Activated naive CD8-positive, alpha-beta T cell treated with anti-CD3 and anti-CD28 coated beads, Interleukin-2, amount 50 U/mL, for 24 hours (primary cell): ENCODE results near the gene JADE1.

Source experiments
- ATAC-seq: fragments of 150-1000 bp; cut with Tn5 transposase; one replicate; pipeline ENCODE4 v1.10.0; 2021
- DNase-seq: peaks from one replicate; pipeline ENCODE4 v3.0.0; 2021
- H3K27ac Mint-ChIP-seq: one replicate; pipeline ENCODE4 v1.8.0; 2021; ENCODE audit warnings: mild to moderate bottlenecking, mixed read lengths
- H3K27me3 Mint-ChIP-seq: one replicate; pipeline ENCODE4 v1.8.0; 2021; ENCODE audit warnings: mixed read lengths
- H3K36me3 Mint-ChIP-seq: one replicate; pipeline ENCODE4 v1.8.0; 2021; ENCODE audit warnings: low read depth, mixed read lengths
- H3K4me1 Mint-ChIP-seq: one replicate; pipeline ENCODE4 v1.8.0; 2021; ENCODE audit warnings: mixed read lengths
- H3K4me3 Mint-ChIP-seq: one replicate; pipeline ENCODE4 v1.8.0; 2021; ENCODE audit warnings: mild to moderate bottlenecking, moderate library complexity, mixed read lengths
- H3K9me3 Mint-ChIP-seq: one replicate; pipeline ENCODE4 v1.8.0; 2021; ENCODE audit warnings: mixed read lengths

The JADE1 gene

DNA sequence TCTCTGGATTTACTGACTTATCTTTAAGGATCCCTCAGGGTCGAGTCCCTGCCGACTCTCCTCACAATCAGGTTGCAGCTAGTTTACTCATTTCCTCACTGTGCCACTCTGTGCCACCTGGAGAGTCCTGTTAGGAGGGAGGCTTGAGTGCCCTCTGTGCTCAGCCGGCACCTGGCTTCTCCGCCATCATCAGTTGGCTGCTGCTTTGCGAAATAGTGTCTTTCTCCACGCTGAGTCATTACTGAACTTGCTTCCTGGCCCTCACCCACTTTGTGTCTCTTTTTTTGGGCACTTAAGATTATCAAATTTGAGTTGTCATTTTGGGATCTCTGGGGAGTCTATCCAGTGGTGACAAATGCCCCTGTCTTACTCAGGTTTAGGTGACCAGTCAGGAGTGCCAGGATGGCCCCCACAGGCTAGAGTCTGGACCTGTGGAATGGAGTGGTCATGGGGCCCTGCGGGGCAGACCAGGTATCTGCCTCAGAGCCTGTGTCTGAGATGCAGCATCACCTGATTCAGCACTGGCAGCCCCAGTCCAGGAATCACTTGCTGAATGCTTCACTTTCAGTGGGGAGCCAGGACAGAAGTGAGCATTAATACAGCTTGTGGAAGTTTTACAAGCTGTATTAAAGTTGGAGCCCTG is 37.7 kb downstream of the JADE1 start:
- Mint-ChIP-seq H3K27me3 (no peaks in the 10 kb centered on the region), H3K4me3 (no peak overlapping the region), H3K4me1 (no peaks in the 10 kb centered on the region), H3K9me3 (no peaks in the 10 kb centered on the region), H3K27ac (peak overlapping the region; percentile 44), H3K36me3 (peaks cover 63% of the 10 kb centered on the region)
- ATAC-seq (peak; percentile 13), DNase-seq (no peak)

DNA sequence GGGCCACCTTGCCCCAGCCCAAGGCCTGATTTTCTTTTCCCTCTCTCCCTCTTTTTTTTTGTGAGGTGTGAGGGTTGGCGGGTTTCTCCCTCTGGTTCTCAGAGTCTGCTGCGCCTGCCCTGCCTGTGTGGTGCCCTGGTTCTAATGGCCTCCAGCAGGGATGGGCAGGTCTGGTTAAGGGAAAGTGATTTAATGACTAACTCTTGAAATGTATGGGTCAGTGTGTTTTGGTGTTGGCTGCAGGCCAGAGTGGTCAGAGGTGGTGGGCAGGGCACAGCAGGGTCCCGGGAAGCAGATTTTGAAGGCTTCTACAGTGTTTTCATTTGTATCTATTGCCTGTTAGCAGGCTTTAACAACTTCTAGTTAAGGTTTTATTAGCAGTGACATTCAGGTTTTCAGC is 39.0 kb downstream of the JADE1 start:
- Mint-ChIP-seq H3K4me1 (peaks cover 1% of the 10 kb centered on the region), H3K27me3 (no peaks in the 10 kb centered on the region), H3K4me3 (no peak overlapping the region), H3K9me3 (no peaks in the 10 kb centered on the region), H3K27ac (peak overlapping the region; percentile 40), H3K36me3 (peaks cover 70% of the 10 kb centered on the region)
- DNase-seq (no peak), ATAC-seq (no peak)

GRCh38 chr4:128850252-128850651 is 40.8 kb downstream of the JADE1 start:
- Mint-ChIP-seq H3K4me3 (no peak overlapping the region), H3K36me3 (peaks cover 69% of the 10 kb centered on the region), H3K4me1 (peaks cover 17% of the 10 kb centered on the region), H3K27ac (no peak overlapping the region), H3K9me3 (no peaks in the 10 kb centered on the region), H3K27me3 (no peaks in the 10 kb centered on the region)
- DNase-seq (no peak), ATAC-seq (no peak)

GRCh38 chr4:128853741-128854140 is 44.2 kb downstream of the JADE1 start:
- H3K4me3 Mint-ChIP-seq, result no peak overlapping the region

GRCh38 chr4:128854433-128854832 is 44.9 kb downstream of the JADE1 start:
- Mint-ChIP-seq H3K9me3 (no peaks in the 10 kb centered on the region), H3K27me3 (no peaks in the 10 kb centered on the region), H3K4me1 (peaks cover 21% of the 10 kb centered on the region), H3K27ac (peak overlapping the region; percentile 71), H3K36me3 (peaks cover 72% of the 10 kb centered on the region), H3K4me3 (no peak overlapping the region)
- ATAC-seq, result peak; percentile 90
- no peak for DNase-seq

More at GRCh38 chr4:128853741-128854140, 44.2 kb downstream of the JADE1 start:
- peaks cover 70% of the 10 kb centered on the region for H3K36me3 Mint-ChIP-seq
- no peak for DNase-seq
- peak overlapping the region; percentile 71 for H3K27ac Mint-ChIP-seq
- H3K9me3 Mint-ChIP-seq, result no peaks in the 10 kb centered on the region
- H3K4me1 Mint-ChIP-seq, result peaks cover 17% of the 10 kb centered on the region
- ATAC-seq, result no peak
- H3K27me3 Mint-ChIP-seq, result no peaks in the 10 kb centered on the region

DNA sequence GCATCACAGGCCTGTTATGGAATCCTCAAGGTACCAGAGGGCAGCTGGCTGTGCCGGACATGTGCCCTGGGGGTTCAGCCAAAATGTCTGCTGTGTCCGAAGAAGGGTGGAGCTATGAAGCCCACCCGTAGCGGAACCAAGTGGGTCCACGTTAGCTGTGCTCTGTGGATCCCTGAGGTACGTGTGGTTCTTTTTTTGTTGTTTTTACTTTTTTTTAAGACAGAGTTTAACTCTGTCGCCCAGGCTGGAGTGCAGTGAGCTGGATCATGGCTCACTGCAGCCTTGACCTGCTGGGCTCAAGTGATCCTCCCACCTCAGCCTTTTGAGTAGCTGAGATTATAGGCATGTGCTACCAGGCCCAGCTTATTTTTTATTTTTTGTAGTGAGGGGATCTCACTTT is 46.1 kb downstream of the JADE1 start:
- Mint-ChIP-seq H3K27ac (no peak overlapping the region), H3K4me3 (no peak overlapping the region), H3K9me3 (no peaks in the 10 kb centered on the region), H3K4me1 (peaks cover 29% of the 10 kb centered on the region), H3K27me3 (no peaks in the 10 kb centered on the region), H3K36me3 (peaks cover 74% of the 10 kb centered on the region)
- ATAC-seq (no peak), DNase-seq (no peak)

- H3K27me3 Mint-ChIP-seq, result no peaks in the 10 kb centered on the region
- peaks cover 74% of the 10 kb centered on the region for H3K36me3 Mint-ChIP-seq
- peaks cover 35% of the 10 kb centered on the region for H3K4me1 Mint-ChIP-seq
- no peak overlapping the region for H3K27ac Mint-ChIP-seq
- no peak for DNase-seq
- no peak for ATAC-seq
- H3K4me3 Mint-ChIP-seq, result no peak overlapping the region
- no peaks in the 10 kb centered on the region for H3K9me3 Mint-ChIP-seq
Measured at GRCh38 chr4:128856246-128856645, 46.7 kb downstream of the JADE1 start.

- H3K27me3 Mint-ChIP-seq, result no peaks in the 10 kb centered on the region
- H3K27ac Mint-ChIP-seq, result no peak overlapping the region
- H3K9me3 Mint-ChIP-seq, result no peaks in the 10 kb centered on the region
- DNase-seq, result no peak
- peaks cover 64% of the 10 kb centered on the region for H3K36me3 Mint-ChIP-seq
- no peak overlapping the region for H3K4me3 Mint-ChIP-seq
- no peak for ATAC-seq
- H3K4me1 Mint-ChIP-seq, result peaks cover 49% of the 10 kb centered on the region
Measured at GRCh38 chr4:128858879-128859671, 49.6 kb downstream of the JADE1 start.

DNA sequence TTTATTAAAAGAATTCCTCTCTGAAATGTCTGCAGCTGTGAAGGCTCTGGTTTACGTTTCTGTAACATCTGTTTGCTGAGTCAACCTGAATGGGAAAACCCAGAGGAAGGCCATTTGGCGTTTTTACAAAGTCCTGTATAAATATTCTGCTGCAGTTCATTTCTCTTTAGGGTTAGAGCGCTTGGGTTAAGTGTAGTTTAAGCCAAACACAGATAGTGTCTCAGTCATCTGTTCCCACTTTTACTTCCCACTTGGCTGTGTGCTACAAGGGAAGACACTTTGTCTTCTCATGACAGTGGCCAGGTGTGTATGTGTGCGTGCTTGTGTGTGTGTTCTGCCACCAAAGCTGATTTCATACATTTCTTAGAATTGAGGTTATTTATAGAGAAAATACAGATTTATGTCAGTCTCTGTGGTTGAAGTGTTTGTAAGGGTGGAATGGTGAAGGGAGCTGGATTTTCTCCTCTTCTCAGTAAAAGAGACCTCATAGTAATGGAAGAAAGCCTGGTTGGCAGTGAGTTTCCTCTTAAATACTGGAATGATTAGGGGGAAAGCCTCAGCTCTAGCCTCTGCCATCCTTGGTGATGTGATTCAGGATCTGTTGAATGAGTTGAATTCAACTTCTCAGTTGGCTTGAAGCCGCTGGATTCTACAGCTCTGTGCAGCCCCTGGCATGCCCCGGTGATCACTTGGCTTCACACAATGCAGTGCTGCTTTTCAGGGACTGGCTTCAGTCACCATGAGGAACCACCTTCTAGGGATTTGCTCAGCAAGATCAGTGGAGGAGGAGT is 50.6 kb downstream of the JADE1 start:
- no peak overlapping the region for H3K4me3 Mint-ChIP-seq
- H3K27me3 Mint-ChIP-seq, result no peaks in the 10 kb centered on the region
- no peaks in the 10 kb centered on the region for H3K9me3 Mint-ChIP-seq
- peak overlapping the region; percentile 9 for H3K27ac Mint-ChIP-seq
- no peak for ATAC-seq
- H3K4me1 Mint-ChIP-seq, result peaks cover 40% of the 10 kb centered on the region
- H3K36me3 Mint-ChIP-seq, result peaks cover 63% of the 10 kb centered on the region
- no peak for DNase-seq

DNA sequence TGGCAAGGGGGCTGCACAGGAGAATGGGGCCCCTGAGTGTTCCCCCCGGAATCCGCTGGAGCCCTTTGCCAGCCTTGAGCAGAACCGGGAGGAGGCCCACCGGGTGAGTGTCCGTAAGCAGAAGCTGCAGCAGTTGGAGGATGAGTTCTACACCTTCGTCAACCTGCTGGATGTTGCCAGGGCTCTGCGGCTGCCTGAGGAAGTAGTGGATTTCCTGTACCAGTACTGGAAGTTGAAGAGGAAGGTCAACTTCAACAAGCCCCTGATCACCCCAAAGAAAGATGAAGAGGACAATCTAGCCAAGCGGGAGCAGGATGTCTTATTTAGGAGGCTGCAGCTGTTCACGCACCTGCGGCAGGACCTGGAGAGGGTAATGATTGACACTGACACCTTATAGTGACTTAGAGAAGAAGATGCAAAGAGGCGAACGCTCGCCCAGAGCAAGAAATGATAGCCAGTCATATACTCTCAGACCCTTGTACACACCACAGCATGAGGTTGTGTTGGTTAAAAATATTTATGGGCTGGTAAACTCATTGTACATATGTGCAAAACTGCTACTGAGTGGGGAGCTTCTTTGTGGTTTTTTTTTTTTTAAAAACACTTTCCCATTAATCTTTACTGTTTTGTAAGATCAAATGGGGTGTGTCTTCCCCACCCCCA is 52.5 kb downstream of the JADE1 start:
- Mint-ChIP-seq H3K4me3 (no peak overlapping the region), H3K27me3 (no peaks in the 10 kb centered on the region), H3K4me1 (peaks cover 40% of the 10 kb centered on the region), H3K36me3 (peaks cover 54% of the 10 kb centered on the region), H3K27ac (peak overlapping the region; percentile 73), H3K9me3 (no peaks in the 10 kb centered on the region)
- no peak for DNase-seq
- no peak for ATAC-seq

- Mint-ChIP-seq H3K27ac (peak overlapping the region; percentile 73), H3K4me1 (peaks cover 40% of the 10 kb centered on the region), H3K27me3 (no peaks in the 10 kb centered on the region), H3K36me3 (peaks cover 51% of the 10 kb centered on the region), H3K4me3 (no peak overlapping the region), H3K9me3 (no peaks in the 10 kb centered on the region)
- peak; percentile 89 for ATAC-seq
- peak; percentile 31 for DNase-seq
Measured at GRCh38 chr4:128862608-128863311, 53.3 kb downstream of the JADE1 start.

- DNase-seq (peak; percentile 71), ATAC-seq (peak; percentile 18)
- no peak overlapping the region for H3K4me3 Mint-ChIP-seq
- H3K27ac Mint-ChIP-seq, result peak overlapping the region; percentile 73
- H3K36me3 Mint-ChIP-seq, result peaks cover 50% of the 10 kb centered on the region
- no peaks in the 10 kb centered on the region for H3K9me3 Mint-ChIP-seq
- H3K4me1 Mint-ChIP-seq, result peaks cover 40% of the 10 kb centered on the region
- H3K27me3 Mint-ChIP-seq, result no peaks in the 10 kb centered on the region
Measured at GRCh38 chr4:128863312-128864075, 54.0 kb downstream of the JADE1 start.

DNA sequence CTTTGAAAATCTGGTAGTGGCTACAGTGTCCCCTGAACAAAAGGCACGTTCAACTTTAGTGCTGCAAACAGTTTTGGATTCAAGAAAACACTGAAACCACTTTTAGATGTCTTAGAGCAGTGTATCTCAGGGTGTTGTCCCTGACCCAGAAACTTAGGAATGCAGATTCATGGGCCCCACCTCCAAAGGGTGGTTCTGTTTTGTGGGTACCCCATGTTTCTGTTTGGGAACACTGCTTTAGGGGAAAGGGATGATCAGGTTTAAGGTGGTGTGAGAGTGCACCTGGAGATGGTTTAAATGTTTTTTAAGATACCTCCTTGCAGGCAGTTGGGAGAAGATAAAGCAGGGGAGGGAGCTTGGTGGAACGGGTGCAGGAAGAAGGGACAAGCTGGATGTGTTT is 55.6 kb downstream of the JADE1 start:
- peak overlapping the region; percentile 46 for H3K27ac Mint-ChIP-seq
- H3K27me3 Mint-ChIP-seq, result no peaks in the 10 kb centered on the region
- H3K4me3 Mint-ChIP-seq, result no peak overlapping the region
- no peak for DNase-seq
- peaks cover 48% of the 10 kb centered on the region for H3K36me3 Mint-ChIP-seq
- H3K9me3 Mint-ChIP-seq, result no peaks in the 10 kb centered on the region
- no peak for ATAC-seq
- H3K4me1 Mint-ChIP-seq, result peaks cover 32% of the 10 kb centered on the region
